ENCODE results near the gene KNSTRN.

GRCh38 chr15:40361640-40362039, 20.9 kb upstream of the KNSTRN start:
- TF ChIP-seq, protein P1, sequence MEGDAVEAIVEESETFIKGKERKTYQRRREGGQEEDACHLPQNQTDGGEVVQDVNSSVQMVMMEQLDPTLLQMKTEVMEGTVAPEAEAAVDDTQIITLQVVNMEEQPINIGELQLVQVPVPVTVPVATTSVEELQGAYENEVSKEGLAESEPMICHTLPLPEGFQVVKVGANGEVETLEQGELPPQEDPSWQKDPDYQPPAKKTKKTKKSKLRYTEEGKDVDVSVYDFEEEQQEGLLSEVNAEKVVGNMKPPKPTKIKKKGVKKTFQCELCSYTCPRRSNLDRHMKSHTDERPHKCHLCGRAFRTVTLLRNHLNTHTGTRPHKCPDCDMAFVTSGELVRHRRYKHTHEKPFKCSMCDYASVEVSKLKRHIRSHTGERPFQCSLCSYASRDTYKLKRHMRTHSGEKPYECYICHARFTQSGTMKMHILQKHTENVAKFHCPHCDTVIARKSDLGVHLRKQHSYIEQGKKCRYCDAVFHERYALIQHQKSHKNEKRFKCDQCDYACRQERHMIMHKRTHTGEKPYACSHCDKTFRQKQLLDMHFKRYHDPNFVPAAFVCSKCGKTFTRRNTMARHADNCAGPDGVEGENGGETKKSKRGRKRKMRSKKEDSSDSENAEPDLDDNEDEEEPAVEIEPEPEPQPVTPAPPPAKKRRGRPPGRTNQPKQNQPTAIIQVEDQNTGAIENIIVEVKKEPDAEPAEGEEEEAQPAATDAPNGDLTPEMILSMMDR (IDR thresholded peaks at IDR 0.05; ENCODE audit: low read depth, low read length), result no peak
- TF ChIP-seq EZH2phosphoT487 (IDR thresholded peaks at IDR 0.05; ENCODE audit: low read depth), result no peak

Data from OCI-LY3 (cell line).